GM12864 (cell line): ENCODE measurements around the gene DPYD.

Experiments used
- DNase-seq: peaks from one replicate; pipeline ENCODE4 v3.0.0-alpha.2; 2011; ENCODE audit warnings: low read depth
- H3K4me3 ChIP-seq: 2 replicates; pipeline ENCODE4 v1.5.1; 2011; ENCODE audit warnings: mild to moderate bottlenecking, low read depth, low read length, control low read depth
- CTCF ChIP-seq: IDR thresholded peaks from 2 replicates; pipeline ENCODE4 v1.5.1; 2011; ENCODE audit warnings: low read depth, mild to moderate bottlenecking, moderate library complexity, low read length, control low read depth, inconsistent platforms; ENCODE audit errors: missing control alignments

Gene DPYD

DNA sequence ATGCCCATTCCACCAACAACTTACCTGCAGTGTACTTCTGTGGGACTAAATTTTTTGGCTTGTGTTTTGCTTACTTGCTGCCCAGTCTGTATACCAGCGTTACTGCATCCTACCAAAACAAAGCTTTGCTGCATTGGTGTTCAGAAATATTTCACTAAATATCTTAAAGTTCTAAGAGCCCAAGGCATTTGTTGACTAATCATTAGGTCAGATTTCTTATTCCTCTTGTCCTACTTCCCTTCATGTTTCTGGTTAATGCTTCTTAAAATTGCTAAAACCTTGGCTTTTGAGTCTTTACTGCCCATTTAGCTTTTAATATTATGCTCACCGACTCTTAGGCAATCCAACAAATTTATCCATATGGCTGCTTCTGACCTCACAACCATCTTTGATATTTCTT is 161.8 kb downstream of the DPYD start:
- TF ChIP-seq CTCF: no peak
- no peak overlapping the region for H3K4me3 ChIP-seq
- no peak for DNase-seq

GRCh38 chr1:97758541-97759057 is 162.2 kb downstream of the DPYD start:
- no peak for DNase-seq
- no peak for TF ChIP-seq CTCF
- H3K4me3 ChIP-seq: no peak overlapping the region

DNA sequence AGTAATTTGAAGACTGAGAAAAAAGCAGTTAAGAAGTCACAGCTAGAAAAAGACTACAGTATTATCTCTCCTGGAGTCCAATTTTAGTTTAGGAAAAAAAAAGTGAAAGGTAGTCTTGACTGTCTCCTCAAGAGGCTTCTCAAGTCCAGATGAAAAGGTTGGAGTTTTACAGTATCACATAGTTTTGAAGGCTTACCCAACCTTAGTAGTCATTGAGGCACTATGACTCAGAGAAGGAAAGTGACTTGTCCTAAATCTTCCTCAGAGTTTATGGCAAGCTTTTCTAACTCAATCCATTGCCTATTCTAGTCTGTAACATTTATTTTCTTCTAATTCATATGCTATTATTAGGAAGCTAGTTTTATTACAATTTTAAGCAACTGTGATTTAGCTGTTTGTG is 174.9 kb downstream of the DPYD start:
- H3K4me3 ChIP-seq: no peak overlapping the region
- DNase-seq: no peak
- TF ChIP-seq CTCF: no peak

DNA sequence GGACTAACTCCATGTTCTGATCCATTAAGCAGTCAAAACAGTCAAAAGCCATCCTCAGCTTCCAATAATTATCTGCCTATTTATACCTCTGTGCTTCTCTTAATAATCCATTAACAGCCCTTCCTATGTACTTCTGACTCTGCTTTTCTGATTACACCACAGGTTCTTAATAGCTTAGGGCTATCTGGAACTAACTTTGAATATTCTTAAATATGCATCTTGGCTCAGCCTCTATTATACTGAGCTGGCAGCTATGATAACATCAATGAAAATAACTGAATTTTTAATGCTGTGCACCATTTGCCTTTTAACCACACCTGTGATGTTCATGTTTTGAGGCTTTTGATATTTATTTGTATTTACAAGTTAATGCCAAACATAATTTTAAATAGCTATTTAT is 175.9 kb downstream of the DPYD start:
- DNase-seq: no peak
- no peak for TF ChIP-seq CTCF
- H3K4me3 ChIP-seq: no peak overlapping the region

DNA sequence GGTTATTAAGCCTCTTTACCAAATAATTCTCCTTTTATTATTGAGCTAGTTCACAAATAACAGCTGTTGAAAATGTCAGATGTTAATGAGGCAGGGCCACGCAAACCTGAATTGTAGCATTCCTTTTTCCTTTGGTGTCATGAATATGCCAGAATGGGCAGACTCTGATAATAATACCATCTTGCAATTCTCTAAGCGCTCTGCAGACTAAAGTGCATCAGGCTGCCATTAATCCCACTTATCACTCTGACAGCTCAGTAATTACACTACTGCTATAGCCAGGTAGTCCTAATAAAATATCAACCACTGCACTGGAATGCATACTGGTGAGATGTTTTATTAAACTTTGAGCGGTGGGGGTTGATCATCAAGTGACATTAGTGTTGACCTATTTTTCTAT is 177.7 kb downstream of the DPYD start:
- no peak overlapping the region for H3K4me3 ChIP-seq
- DNase-seq: no peak
- no peak for TF ChIP-seq CTCF

DNA sequence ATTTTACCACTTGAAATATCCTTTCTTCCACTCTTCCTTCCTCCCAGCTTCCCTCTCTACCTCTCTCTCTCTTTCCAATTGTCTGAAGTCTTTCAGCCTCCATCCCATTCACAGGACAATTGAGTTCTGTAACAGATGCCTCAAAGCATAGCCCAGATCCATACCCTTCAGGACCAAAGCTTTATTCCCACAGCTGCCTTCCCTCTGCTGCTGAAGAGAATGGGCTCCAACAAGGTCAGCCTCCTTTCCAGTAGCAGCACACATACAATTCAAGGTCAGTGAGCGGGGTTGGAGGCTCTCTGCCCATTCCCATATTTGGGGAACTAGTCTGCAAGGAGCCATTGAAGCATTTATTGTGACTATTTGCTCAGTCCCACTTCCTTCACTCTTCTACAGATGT is 179.9 kb downstream of the DPYD start:
- no peak for DNase-seq
- no peak for TF ChIP-seq CTCF
- H3K4me3 ChIP-seq: no peak overlapping the region

DNA sequence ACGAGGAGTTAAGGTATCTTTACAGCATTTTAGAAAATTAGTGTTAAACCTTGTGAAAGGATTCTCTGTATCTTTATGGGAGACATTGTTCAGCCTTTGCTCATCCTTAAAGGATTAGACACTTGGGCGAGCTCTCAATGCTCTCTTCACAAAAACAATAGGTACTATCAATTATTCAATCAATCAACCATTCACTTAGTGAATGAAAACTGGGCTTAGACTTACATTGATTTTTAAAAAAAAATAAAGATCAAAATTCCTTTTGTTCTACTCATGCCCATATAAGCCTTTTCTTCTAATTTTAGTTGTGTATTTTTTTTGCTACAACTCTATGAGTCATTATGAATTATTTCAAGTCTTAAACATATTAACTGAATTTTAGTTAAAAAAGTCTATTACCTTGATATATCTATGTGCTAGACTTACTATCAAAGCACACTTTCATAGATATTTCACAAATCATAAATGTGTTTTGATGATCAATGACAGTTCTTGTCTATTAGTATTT is 181.2 kb downstream of the DPYD start:
- no peak for TF ChIP-seq CTCF

More for the DNA sequence above, 181.2 kb downstream of the DPYD start:
- DNase-seq: no peak
- no peak overlapping the region for H3K4me3 ChIP-seq
